ENCODE results near the gene SMYD3. TPM values are rescaled to one million over a fixed set of nuclear protein-coding genes. Genes with fewer than 3 reads are reported as not detected.

Gene SMYD3
- total RNA-seq, 1 donor from 2014 or later: 18.8 TPM

GRCh38 chr1:245917403-245917802 lies 589.7 kb downstream of the SMYD3 start:
- no peak for DNase-seq (ENCODE audit: low spot score)

- DNase-seq (ENCODE audit: low spot score): no peak
Observed at GRCh38 chr1:245915841-245916240, 591.2 kb downstream of the SMYD3 start.

DNA sequence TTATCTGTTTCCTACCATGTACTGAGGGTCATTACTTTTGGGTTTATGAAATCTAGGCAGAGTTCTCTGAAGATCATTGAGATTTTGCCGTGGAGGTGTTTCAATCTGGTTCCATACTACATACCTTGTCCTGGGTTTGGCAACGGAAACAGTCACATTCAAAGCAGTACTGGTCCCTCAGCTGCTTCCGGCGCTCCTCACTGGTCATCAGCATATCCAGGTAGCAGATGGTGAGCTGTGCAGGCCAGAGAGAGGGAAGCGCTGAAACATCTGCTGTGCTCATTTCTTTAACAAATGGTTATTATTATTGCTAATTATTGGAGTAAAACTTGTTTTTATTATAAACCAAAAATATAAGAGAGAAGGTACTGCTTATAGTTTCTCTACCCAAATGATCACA lies 591.7 kb downstream of the SMYD3 start:
- DNase-seq (ENCODE audit: low spot score): no peak

- DNase-seq (ENCODE audit: low spot score): no peak
Observed at GRCh38 chr1:245908543-245908942, 598.5 kb downstream of the SMYD3 start.

DNA sequence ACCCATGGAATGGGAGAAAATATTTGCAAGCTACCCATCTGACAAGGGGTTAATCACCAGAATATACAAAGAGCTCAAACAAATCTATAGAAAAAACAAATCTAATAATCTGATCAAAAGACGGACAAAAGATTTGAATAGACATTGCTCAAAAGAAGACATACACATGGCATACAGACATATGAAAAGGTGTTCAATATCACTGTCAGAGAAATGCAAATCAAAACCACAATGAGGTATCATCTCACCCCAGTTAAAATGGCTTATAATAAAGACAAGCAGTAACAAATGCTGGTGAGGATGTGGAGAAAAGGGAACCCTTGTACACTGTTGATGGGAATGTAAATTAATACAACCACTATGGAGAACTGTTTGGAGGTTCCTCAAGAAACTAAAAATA lies 600.9 kb downstream of the SMYD3 start:
- DNase-seq (ENCODE audit: low spot score): no peak

DNA sequence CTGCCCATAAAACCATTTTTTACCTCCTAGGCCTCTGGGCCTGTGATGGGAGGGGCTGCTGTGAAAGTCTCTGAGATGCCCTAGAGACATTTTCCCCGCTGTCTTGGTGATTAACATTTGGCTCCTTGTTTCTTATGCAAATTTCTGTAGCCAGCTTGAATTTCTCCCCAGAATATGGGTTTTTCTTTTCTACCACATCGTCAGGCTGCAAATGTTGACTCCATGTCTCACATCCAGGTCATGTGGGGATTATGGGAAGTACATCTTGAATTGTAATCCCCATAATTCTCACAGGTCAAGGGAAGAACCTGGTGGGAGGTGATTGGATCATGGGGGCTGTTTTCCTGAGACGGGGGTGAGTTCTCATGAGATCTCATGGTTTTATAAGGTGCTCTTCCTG lies 603.2 kb downstream of the SMYD3 start:
- DNase-seq (ENCODE audit: low spot score): no peak

DNA sequence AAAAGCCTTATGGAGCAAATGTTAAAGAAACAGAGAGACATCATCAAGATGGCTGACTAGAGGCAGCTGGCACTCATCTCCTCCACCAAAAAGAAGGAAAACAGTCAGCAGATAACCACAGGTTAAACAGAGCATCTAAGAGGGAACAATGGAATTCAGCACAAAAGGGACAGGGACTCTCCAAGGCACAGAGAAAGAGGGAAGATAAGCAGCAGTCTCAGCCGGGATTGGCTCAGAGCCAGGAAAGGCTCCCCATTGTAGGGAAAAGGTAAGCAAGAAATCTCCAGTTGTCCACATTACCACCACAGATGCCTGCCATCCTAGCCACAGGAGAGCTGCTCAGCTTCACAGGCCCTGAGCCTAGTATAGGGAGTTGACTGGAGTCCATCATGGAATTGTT lies 605.5 kb downstream of the SMYD3 start:
- no peak for DNase-seq (ENCODE audit: low spot score)

DNA sequence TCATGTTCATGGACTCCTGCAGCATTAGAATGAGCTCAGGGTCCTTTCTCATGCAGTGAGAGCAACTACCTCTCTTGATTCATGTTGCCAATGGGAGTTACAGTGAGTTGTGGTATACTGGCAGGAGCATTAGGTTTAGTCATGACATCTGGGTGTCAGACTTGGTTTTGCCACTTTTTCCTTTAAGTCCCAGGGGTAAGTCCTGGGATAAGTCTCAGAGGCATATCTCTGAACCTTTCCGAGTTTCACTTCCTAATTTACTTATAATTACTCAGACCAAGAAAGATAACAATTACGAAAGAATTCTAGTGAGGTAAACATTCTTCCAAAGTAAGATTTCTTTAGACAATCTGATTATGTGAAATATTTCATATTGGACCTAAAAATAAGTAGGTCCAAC lies 606.0 kb downstream of the SMYD3 start:
- no peak for DNase-seq (ENCODE audit: low spot score)

- DNase-seq (ENCODE audit: low spot score): no peak
Observed at GRCh38 chr1:245898581-245898980, 608.5 kb downstream of the SMYD3 start.

DNA sequence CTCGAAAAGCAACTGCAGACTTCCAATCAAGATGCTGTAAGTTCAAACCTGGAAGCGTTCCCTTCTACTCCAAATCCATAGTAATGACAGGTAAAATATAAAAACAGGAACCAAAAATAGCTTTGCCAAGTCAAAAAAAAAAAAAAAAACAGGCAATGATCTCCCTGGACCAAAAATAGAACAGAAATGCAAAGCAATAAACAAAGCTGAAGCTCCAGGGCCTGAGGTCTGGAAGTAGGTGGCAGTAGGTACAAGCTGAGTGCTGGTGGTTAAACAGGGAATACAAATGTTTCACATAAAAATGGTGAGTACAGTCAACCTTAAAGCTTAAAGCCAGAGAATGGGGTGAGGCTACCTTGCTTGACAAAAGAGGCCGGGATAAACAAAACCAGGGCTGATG lies 610.8 kb downstream of the SMYD3 start:
- no peak for DNase-seq (ENCODE audit: low spot score)

- no peak for DNase-seq (ENCODE audit: low spot score)
Observed at GRCh38 chr1:245895455-245895959, 611.6 kb downstream of the SMYD3 start.

GRCh38 chr1:245894843-245895242 lies 612.2 kb downstream of the SMYD3 start:
- no peak for DNase-seq (ENCODE audit: low spot score)

DNA sequence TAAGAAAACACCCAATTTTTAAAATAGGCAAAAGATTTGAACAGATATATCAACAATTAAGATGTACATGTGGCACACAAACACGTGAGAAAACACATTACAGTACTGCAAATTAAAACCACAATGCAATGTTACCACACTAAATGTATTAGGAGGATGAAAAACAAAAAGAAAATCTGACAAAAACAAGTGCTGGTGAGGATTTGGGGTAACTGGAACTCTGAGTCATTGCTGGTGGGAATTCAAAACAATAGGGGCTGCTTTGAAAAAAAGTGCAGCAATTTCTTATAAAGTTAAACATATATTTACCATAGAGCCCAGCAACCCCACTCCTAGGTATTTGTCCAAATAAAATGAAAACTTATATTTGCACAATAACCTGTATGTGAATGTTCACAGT lies 614.1 kb downstream of the SMYD3 start:
- DNase-seq (ENCODE audit: low spot score): no peak

DNA sequence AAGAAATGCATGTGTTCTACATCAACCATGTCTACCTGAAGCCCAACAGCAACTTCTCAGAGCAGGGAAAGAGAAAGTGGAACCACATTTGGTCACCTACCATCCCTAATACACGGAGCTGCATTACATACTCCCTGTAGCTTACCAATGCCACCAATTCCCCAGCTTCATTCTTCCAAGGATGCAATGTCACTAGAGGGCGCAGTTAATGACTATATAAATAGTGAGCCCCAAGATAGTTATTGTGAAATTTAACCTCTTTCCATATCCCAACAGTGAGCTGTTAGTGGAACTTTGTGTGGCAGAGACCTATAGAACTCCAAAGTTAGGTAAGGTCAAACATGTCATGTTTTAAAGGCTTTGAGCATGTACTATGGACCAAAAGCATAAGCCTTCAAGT lies 618.3 kb downstream of the SMYD3 start:
- DNase-seq (ENCODE audit: low spot score): no peak

DNA sequence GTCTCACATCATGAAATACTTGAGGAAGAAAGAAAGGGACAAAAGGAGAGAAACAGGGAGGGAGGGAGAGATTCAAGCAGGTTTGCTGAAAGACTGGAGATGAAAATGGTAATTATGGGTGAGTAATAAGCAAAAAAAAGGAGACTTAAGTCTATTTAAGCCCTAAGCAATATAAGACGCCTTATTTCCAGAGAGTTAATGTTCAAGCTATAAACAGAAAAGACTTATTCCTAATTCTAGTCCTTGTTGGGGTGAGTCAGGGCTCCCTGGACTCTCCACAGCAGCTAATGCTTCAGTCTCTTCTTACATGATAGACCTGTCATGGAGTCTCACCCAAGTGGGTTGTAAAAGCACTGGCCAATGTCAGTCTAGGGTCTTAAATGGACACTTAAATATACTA lies 619.2 kb downstream of the SMYD3 start:
- no peak for DNase-seq (ENCODE audit: low spot score)

DNA sequence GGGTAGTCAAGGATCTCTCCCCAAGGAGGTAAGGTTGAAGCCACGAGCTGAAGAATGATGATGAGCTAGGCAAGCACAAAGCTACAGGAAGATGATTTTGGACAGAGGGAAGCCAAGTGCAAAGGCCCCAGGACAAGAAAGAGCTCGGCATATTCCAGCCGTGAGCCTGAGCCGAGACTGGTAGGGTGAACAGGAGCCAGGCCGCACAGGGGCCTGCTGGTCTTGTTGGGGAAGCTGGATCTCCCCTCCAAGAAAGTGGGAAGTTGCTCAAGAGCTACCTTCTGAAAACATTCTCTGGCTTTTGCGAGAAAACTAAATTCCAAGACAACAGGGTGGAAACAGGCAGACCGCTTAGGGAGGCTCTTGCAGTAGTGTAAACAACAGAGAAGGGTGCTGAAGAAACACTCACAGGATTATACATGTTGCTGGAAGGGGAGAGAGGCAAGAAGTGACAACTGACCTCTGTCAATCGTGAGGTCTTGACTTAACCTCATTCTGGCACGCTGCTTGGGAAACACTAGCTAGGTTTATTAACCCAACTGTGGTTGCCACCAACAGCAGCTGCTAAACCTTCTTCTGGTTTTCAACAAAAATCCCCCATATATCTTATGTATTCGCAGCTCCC lies 625.2 kb downstream of the SMYD3 start:
- no peak for DNase-seq (ENCODE audit: low spot score)

GRCh38 chr1:245880754-245881403 lies 626.2 kb downstream of the SMYD3 start:
- DNase-seq (ENCODE audit: low spot score): no peak

DNA sequence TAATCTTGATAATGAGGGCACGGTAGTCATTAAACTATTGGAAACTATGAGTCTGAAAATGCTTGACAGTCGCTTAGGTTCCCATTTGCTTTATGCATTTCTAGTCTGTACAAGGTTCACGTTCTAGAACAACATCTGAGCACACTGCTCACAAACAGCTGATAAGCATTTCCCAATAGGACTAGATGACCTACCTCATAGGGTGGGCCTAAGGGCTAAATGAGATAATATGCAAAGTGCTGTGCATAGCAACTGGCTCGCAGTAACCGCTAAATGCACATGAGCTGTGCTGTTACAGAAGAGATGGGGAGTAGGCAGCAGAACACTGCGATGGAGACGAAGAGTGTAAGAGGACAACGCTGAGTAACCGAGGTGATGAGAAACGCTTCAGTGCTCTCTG lies 628.0 kb downstream of the SMYD3 start:
- no peak for DNase-seq (ENCODE audit: low spot score)

DNA sequence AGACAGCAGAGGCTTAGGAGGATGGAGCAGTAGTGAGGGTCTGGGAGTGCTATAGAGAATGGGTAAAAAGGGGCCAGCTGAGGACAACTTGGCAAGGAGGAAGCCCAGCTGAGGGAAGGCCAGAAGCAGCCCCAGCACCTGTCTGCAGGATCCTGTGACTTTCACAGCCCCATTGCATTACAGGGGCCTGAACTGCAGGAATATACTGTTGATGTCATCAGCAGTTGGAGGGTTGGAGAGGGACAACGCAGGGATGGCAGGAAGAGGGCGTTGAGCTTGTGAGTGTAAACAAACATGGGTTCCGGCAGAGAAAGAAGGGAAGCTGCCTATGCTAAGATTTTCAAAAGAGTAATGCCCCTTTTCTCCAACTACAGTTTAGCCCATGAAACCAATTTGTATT lies 628.5 kb downstream of the SMYD3 start:
- DNase-seq (ENCODE audit: low spot score): no peak

- DNase-seq (ENCODE audit: low spot score): no peak
Observed at GRCh38 chr1:245877976-245878375, 629.1 kb downstream of the SMYD3 start.

GRCh38 chr1:245876586-245876985 lies 630.5 kb downstream of the SMYD3 start:
- DNase-seq (ENCODE audit: low spot score): no peak

GRCh38 chr1:245875581-245876261 lies 631.4 kb downstream of the SMYD3 start:
- no peak for DNase-seq (ENCODE audit: low spot score)

- peak; percentile 79 for DNase-seq (ENCODE audit: low spot score)
Observed at GRCh38 chr1:245874942-245875580, 632.0 kb downstream of the SMYD3 start.

Data from mucosa of gallbladder (tissue), 1 donor.